ENCODE results near the gene PLXNA1. TPM values are rescaled to one million over a fixed set of nuclear protein-coding genes. Genes with fewer than 3 reads are reported as not detected.
A peak's percentile ranks its signal among the peaks of the same experiment; 100 is the strongest.

PLXNA1 gene
- total RNA-seq, 1 donor from 2014 or later = 35.9 TPM

DNA sequence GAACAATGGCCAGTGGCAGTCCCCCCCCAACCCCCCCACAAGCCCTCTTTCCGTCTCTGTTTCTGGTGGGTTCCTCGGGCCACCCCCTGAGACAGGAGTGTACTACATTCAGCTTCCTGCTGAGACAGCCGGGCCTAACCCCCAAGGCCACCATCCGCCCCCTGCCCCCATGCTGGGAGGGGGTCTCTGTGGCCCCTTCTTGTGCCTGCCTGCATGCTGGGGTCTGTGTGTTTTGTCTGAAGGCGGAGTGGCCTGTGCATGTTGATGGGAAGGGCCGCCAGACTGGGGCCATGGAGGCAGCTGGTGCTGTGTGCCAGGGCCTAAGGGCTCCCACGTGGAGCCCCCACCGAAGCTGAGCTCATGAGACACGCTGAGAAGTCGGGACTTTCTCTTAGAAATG lies 26.6 kb downstream of the PLXNA1 start:
- ATAC-seq (no peak), DNase-seq (ENCODE audit: low spot score) (no peak)
- intact Hi-C loops (cut with DNase I) = no loop called here

DNA sequence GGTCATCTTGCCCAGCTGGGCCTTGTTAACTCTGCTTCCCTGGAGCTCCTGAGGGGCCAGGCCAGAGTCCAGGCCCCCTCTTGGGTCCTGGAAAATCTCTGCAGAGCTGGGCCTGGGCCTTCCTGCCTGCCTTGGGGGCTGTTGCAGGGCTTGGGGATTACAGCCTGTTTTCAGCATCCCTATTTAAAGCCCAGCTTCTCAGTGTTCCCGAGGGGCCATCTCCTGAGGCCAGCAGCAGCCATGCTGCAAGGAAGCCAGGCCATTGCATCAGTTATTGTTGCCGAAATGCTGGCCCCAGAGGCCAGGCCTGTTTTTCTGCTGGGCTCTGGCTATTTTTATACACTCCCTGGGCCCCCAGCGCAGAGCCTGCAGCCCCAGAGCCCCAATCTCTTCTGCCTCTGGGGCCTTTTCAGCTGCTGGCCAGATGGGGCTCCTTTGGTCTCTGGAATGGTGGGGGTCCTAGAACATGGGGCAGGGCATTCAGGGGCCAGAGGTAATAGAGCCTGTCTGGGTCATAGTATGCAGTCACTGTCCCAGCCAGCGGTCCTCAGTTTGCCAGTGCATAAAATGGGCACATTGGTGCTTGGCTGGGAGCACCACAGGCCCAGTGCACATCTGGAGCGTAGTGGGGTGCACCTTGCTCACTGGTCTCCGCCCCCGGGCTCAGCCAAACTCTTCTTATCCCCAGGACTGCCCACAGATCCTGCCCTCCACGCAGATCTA lies 28.5 kb downstream of the PLXNA1 start:
- intact Hi-C loops (cut with DNase I) = no loop called here
- ATAC-seq = peak; percentile 55
- no peak for DNase-seq (ENCODE audit: low spot score)

DNA sequence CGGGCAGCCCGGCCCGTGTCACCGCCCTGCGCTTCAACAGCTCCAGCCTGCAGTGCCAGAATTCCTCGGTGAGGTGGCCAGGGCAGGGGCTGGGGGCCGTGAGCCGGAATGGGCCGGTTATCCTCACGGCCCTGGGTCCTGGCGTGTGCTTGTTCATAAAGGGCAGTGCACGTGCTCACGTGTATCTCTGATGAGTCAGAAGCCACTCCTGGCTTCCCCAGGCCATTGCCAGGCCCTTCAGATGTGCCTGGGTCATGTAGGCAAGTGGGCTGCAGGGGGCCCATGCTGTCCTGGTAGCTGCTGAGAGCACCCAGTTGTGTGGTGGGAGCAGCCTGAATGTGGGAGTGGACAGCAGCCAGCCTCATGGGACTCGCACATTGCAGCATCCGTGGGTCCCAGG lies 29.2 kb downstream of the PLXNA1 start:
- intact Hi-C loops (cut with DNase I) = no loop called here
- no peak for ATAC-seq
- DNase-seq (ENCODE audit: low spot score) = no peak

DNA sequence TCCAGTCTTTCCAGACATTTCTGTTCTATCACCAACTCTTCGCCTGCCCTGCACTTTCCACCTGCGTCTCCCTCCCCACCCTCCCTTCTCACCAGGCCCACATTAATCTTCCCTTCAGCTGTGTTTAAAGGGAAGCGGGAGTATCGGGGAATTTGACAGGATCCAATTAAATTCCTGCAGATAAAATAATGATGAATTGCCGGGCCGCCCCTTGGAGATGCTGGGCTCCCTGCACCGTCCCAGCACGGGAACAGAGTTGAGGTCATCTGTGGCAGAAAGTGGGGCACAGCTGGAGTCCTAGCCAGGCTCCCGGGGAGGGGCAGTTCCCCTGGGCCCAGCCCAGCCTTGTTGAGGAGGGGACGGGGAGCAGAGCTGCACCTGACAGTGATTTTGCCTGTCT lies 30.3 kb downstream of the PLXNA1 start:
- ATAC-seq = no peak
- intact Hi-C loops (cut with DNase I) = no loop called here

DNA sequence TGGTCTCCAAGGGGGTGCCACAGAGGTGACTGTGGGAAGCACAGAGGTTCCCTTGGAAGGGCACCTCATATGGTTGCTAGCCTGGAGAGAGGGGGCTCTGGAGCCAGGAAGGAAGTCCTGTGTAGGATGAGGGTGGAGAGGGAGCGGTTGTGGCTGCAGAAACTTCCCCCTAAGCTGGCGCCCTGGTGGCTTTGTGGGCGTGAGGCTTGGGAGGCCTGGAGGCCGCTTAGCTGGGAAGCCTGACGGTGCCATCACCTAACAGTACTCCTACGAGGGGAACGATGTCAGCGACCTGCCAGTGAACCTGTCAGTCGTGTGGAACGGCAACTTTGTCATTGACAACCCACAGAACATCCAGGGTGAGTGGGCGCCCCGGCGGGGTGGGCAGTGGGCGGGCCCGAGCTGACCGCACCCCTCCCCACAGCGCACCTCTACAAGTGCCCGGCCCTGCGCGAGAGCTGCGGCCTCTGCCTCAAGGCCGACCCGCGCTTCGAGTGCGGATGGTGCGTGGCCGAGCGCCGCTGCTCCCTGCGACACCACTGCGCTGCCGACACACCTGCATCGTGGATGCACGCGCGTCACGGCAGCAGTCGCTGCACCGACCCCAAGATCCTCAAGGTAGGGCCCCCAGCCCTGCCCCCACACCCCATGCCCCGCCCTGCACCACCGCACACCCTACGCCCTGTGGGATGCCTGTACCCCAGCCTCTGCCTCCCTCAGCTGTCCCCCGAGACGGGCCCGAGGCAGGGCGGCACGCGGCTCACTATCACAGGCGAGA lies 31.0 kb downstream of the PLXNA1 start:
- DNase-seq (ENCODE audit: low spot score) = no peak
- ATAC-seq = no peak
- intact Hi-C loops (cut with DNase I) = no loop called here

More for the DNA sequence above, 30.3 kb downstream of the PLXNA1 start:
- DNase-seq (ENCODE audit: low spot score) = no peak

DNA sequence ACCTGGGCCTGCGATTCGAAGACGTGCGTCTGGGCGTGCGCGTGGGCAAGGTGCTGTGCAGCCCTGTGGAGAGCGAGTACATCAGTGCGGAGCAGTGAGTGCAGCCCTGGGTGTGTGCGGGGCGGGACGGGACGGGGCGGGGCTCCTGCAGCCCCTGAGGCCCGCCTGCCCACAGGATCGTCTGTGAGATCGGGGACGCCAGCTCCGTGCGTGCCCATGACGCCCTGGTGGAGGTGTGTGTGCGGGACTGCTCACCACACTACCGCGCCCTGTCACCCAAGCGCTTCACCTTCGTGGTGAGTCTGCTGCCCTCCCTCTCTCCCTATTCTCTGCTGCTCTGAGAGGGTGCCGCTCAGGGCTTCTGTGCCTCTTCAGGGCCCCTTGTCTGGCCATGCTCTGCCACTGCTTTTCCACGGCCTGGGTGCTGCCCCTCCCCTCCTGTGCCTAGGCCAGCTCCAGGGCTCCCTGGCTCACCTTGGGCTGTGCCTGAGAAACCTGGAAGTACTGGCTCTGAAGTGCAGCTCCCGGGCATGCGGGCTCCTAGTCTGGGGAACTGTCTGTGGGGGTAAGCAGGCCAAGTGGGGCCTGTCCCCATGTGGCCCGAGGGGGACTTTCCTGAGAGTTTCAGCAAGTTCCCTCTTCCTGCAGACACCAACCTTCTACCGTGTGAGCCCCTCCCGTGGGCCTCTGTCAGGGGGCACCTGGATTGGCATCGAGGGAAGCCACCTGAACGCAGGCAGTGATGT lies 31.8 kb downstream of the PLXNA1 start:
- intact Hi-C loops (cut with DNase I) = no loop called here
- ATAC-seq = no peak
- DNase-seq (ENCODE audit: low spot score) = no peak

DNA sequence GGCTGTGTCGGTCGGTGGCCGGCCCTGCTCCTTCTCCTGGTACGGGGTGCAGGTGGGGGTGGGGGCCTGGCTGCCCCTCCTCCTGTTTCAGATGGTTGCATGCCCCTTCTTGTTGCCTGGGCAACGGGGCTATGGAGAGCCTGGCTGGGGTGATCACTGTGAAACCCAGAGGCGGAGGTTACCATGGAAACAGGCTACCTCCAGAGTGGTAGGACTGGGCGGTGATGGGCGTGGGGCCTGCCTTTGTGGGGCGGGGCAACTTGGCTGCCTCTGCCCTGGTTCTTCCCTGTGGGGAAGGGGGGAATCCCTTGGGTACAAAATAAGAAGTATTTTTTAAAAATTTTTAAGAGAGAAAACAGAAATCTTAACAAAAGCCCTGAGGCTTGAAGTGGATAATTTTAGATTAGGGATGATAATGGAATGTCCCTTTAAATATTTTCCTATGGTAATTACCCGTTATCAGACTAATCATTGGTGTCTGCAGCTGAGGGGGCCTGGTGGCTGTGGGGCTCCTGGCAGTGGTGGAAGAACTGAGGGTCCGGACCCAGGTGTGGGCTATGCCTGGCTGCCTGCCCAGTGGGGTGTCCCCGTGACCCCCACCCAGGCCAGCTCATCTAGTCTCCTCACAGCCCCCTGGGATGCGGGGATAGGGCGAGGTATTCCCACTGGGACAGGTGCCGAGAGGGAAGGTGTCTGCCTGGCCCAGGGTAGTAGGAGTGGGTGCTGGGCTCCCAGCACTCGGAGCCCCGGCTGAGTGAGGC lies 32.5 kb downstream of the PLXNA1 start:
- intact Hi-C loops (cut with DNase I) = no loop called here
- peak; percentile 31 for ATAC-seq
- DNase-seq (ENCODE audit: low spot score) = no peak

DNA sequence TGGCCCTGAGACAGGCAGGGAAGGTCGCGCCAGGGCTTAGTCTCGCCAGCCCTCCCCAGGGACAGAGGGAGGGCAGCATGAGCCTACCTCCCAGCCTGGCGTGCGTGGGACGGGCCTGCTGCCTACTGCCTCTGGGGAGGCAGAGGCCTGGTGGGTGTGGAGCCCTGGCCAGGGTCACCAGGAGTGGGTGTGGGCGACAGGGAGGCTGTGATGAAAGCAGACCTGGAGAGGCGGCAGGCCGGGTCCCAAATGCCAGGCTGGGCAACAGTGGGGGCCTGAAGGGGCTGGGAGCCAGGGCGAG lies 33.1 kb downstream of the PLXNA1 start:
- ATAC-seq = no peak
- intact Hi-C loops (cut with DNase I) = no loop called here
- no peak for DNase-seq (ENCODE audit: low spot score)

DNA sequence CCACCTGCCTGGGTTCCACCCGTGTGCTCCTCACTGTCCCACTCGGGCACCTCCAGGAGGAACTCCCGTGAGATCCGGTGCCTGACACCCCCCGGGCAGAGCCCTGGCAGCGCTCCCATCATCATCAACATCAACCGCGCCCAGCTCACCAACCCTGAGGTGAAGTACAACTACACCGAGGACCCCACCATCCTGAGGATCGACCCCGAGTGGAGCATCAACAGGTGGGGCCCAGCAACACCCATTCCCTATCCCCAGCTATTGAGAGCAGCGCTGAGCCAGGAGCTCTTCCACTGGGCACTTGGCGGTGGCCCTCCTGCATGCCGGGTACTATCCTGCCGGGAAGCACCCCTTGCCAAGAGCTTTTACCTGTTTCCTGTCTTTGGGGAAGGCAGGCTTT lies 33.5 kb downstream of the PLXNA1 start:
- ATAC-seq (no peak), DNase-seq (ENCODE audit: low spot score) (no peak)
- intact Hi-C loops (cut with DNase I) = no loop called here

DNA sequence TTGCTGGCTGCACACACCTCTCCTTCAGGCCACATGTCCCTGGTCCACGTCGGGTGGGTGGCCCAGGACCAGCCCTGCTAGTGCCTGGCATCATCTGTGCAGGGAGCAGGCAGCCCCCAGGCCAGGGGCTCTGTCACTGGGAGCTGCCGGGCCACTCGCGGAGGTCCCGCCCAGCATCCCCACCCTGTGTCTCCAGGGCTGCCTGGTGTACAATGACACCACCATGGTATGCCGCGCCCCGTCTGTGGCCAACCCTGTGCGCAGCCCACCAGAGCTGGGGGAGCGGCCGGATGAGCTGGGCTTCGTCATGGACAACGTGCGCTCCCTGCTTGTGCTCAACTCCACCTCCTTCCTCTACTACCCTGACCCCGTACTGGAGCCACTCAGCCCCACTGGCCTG lies 34.3 kb downstream of the PLXNA1 start:
- intact Hi-C loops (cut with DNase I) = no loop called here
- DNase-seq (ENCODE audit: low spot score) (no peak), ATAC-seq (no peak)

DNA sequence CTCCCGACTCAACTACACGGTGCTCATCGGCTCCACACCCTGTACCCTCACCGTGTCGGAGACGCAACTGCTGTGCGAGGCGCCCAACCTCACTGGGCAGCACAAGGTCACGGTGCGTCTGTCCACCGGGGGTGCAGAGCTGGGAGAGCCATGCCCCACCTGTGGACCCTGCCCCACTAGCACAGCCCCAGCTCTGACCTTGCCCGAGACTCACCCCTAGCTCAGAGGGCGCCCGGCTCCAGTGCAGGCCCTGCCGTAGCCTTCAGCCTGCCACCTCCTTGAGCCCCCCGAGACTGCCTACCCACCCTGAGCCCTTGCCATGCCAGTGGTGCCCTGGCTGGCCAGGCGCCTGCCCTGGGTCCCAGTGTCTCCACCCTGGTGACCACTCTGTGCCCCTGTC lies 34.9 kb downstream of the PLXNA1 start:
- intact Hi-C loops (cut with DNase I) = no loop called here
- no peak for ATAC-seq
- no peak for DNase-seq (ENCODE audit: low spot score)

DNA sequence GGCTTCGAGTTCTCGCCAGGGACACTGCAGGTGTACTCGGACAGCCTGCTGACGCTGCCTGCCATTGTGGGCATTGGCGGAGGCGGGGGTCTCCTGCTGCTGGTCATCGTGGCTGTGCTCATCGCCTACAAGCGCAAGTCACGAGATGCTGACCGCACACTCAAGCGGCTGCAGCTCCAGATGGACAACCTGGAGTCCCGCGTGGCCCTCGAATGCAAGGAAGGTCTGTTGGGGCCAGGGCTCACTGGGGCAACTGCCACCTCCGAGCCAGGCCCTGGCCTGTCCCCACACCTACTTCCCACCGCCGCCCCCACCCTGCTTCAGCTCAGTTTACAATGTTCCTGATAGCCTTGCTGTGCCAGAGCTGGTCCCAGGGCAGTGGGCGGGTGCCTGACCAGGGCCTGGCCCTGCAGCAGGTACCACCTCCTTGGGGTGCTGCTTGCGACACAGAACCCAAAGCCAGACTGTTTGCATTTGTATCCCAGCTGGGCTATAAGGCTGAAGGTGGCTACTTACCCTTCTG lies 35.5 kb downstream of the PLXNA1 start:
- intact Hi-C loops (cut with DNase I) = no loop called here
- ATAC-seq = no peak
- no peak for DNase-seq (ENCODE audit: low spot score)

DNA sequence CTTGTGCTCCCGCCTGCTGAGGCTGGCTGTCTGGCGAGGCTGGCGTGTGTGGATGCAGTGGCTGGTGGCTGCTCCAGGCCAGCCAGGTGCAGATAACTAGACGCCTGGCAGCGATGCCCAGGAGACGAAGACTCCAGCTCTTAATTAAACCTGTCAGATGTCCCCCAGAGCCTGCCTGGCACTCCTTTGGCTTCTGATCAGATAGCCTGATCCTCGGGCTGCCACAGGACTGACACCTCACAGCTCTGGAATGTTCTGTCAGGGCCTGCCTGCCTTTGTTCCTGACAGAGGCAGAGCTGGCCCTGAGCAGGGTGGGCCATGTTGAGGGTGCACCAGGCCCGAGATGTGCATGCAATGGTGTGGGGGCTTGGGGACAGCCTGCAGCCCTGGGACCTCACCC lies 36.5 kb downstream of the PLXNA1 start:
- no peak for DNase-seq (ENCODE audit: low spot score)
- intact Hi-C loops (cut with DNase I) = no loop called here
- ATAC-seq = no peak

DNA sequence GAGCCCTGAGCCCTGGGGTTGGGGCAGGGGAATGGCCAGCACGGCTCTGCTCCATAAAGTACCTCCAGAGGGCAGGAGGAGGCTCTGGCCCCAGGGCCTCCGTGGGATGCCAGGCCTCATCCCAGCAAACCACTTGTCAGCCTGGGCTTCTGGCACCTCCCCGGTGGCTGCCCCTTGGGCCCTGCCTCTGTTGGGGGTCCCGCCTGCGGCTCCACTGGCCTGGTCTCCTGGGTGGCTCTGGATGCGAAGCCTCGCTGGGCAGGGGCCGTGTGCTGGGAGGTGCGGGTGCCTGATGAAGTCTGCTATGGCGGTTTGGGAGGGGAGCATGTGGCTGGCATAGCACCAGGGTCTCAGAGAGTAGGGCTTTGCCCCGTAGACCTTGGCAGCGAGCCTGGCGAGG lies 37.6 kb downstream of the PLXNA1 start:
- ATAC-seq = no peak
- intact Hi-C loops (cut with DNase I) = no loop called here
- no peak for DNase-seq (ENCODE audit: low spot score)

DNA sequence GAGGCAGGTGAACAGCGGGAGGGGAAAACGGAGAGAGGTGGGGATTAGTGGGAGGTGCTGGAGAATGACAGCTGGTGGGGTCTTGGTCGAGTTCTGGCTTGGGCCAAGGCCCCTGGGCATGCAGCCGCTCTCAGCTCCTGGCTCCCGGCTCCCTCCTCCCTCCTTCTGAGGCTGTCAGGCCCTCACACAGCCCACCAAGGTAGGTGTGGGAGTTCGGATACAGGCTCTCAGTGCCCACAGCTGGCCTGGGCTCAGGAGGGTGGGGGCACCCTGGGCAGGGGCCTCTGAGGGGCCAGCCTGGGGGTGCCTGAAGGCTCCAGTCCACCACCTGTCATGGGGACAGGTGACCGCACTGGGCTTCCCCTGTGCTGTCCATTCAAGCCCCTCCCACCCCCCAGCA lies 39.9 kb downstream of the PLXNA1 start:
- no peak for DNase-seq (ENCODE audit: low spot score)
- no peak for ATAC-seq
- intact Hi-C loops (cut with DNase I) = no loop called here

DNA sequence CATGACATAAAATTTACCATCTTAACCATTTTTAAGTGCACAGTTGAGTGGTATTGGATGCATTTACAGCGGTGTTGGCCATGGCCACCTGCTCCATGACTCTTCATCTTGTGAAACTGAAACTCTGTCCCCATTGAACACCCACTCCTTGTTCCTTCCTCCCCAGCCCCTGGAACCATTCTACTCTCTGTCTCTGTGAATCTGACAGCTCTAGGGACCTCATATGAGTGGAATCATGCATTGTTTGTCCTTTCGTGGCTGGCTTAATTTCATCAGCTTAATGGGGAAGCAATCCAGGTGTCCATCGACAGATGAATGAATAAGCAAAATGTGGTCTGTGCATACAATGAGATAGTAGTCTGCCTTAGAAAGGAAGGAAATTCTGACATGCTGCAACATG lies 42.5 kb downstream of the PLXNA1 start:
- no peak for ATAC-seq

DNA sequence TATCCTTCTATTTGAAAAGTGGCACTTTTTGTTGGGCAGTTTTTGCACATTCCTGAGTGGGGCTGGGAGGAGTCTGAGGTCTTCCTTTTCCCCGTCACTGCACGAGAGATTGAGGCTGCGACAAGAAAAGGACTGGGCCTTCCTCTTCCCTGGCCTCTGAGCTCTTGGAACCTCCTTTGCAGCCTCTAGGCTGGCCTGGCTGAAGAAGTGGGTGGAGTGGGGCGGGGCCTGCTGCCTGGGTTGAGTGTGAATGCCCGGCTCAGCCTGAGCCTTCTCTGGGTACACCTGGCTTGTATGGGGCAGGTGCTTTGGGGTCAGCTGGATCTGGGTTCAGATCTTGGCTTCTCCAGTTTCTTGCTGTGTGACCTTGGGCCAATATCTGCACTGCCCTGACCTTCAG lies 43.1 kb downstream of the PLXNA1 start:
- ATAC-seq = no peak
- no peak for DNase-seq (ENCODE audit: low spot score)

More for the DNA sequence above, 42.5 kb downstream of the PLXNA1 start:
- no peak for DNase-seq (ENCODE audit: low spot score)
- intact Hi-C loops (cut with DNase I) = no loop called here

DNA sequence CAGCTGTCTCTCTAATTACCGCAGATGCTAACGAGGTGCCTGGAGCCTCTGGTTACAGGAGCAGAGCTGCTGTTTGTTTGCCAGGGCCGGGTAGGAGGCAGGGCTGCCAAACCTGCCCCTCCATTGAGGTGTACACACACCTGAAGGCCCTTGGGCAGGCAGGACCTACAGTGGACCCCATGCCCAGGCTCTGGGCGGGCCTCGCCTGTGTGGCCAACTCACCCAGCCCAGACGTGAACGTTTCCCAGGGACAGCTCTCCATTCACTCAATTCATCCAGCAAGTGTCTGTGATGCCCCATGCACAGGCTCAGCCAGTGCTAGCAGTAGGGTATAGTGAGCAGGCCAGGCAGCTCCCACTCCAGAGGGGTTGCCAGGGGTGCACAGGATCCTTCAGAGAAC lies 43.7 kb downstream of the PLXNA1 start:
- intact Hi-C loops (cut with DNase I) = no loop called here
- DNase-seq (ENCODE audit: low spot score) = no peak
- ATAC-seq = no peak

More for the DNA sequence above, 43.1 kb downstream of the PLXNA1 start:
- intact Hi-C loops (cut with DNase I) = no loop called here

DNA sequence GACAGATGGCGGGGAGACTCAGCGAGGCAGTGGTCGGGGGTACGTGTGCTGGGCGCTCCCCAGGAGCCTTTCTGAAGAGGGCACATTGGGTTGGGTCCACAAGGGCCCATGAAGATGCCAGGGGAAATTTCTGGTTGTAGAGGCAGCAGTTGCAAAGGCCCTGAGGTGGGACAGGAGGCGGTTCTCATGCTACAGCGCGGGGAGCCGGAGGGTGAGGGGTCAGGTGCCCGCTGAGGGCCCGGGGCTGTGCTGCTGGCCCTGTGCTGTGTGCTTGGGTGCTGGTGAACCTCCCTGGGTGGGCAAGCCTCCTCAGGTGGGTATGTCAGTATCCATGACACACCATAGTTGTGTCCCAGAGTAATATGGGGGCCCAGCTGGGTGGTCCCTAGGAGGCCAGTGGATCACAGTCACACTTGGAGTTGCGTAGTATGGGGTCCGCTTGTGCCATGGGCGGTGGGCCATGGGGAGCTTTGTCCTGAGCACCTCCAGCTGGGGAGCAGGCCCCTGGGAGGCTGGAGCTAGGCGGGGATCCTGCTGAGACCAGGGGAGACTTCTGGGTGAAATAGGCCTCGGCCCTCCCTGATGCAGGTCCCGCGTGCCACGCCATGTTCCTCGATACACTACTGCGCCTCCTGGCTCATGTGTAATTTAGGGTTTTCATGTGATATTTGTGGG lies 44.3 kb downstream of the PLXNA1 start:
- ATAC-seq (no peak), DNase-seq (ENCODE audit: low spot score) (no peak)
- intact Hi-C loops (cut with DNase I) = no loop called here

All from sciatic nerve (tissue), 2 donors.